Metanephros (tissue), 1 donor: ENCODE results near the gene GDAP1L1. TPM values are rescaled to one million over a fixed set of nuclear protein-coding genes. Genes with fewer than 3 reads are reported as not detected.

Experiments used
- total RNA-seq: library from RNA; depleted of rRNA; stranded (reverse); fragments of >200 nt; gene quantifications from one replicate; pipeline ENCODE4 v1.2.3, GENCODE V29; 2014

Gene GDAP1L1
- not detected for total RNA-seq

GRCh38 chr20:44247131-44247571 is at the start of gene GDAP1L1:
Gene GDAP1L1, plus strand, starts transcription at chr20:44247308. Its CDS starts 27 bp downstream, at chr20:44247335.

GRCh38 chr20:44210406-44211176 is 36.5 kb upstream of the GDAP1L1 start, which contains the start of gene OSER1:
Gene OSER1, minus strand, starts transcription at chr20:44210771. Its CDS starts 3,814 bp downstream, at chr20:44206957.

GRCh38 chr20:44310664-44311639 is 63.8 kb downstream of the GDAP1L1 start, which contains the start of gene FITM2:
Gene FITM2, minus strand, starts transcription at chr20:44311202. Its CDS starts 54 bp downstream, at chr20:44311148.

Other genes with a start within 250 kb of the GDAP1L1 start
- gene JPH2, start 60.1 kb upstream of the GDAP1L1 start, total RNA-seq, result 22.8 TPM
- 30.9 TPM for gene OSER1, start 36.5 kb upstream of the GDAP1L1 start, total RNA-seq
- gene FITM2, start 63.9 kb downstream of the GDAP1L1 start, total RNA-seq, result 9.8 TPM
- gene R3HDML, start 89.7 kb downstream of the GDAP1L1 start, total RNA-seq, result not detected
- gene HNF4A, start 108.4 kb downstream of the GDAP1L1 start, total RNA-seq, result 28.7 TPM
- gene TTPAL, start 228.6 kb downstream of the GDAP1L1 start, total RNA-seq, result 9.4 TPM